H9 (cell line): Measurements from ENCODE around the gene ITPKB. TPM values are rescaled to one million over a fixed set of nuclear protein-coding genes. Genes with fewer than 3 reads are reported as not detected.

Experiments used
- DNase-seq: peaks from one replicate; pipeline ENCODE4 v3.0.0-alpha.2; 2017
- H2AFZ ChIP-seq: one replicate; pipeline ENCODE4 v1.6.1; 2013; ENCODE audit warnings: mild to moderate bottlenecking, low read length, control low read depth, moderate library complexity
- H2AK5ac ChIP-seq: 2 replicates; pipeline ENCODE4 v1.6.1; 2013; ENCODE audit warnings: low read length, control low read depth, mixed read lengths; ENCODE audit not compliant: insufficient read length
- H2BK120ac ChIP-seq: one replicate; pipeline ENCODE4 v1.6.1; 2013; ENCODE audit warnings: low read depth, mild to moderate bottlenecking, low read length, control low read depth, inconsistent platforms; ENCODE audit not compliant: poor library complexity, severe bottlenecking
- H2BK12ac ChIP-seq: 2 replicates; pipeline ENCODE4 v1.6.1; 2013; ENCODE audit warnings: low read length, control low read depth, mixed read lengths, low read depth; ENCODE audit not compliant: insufficient read length
- H2BK15ac ChIP-seq: 2 replicates; pipeline ENCODE4 v1.6.1; 2013; ENCODE audit warnings: low read depth, low read length, control low read depth
- H2BK20ac ChIP-seq: one replicate; pipeline ENCODE4 v1.6.1; 2013; ENCODE audit warnings: low read depth, mild to moderate bottlenecking, low read length, control low read depth, inconsistent platforms; ENCODE audit not compliant: poor library complexity, severe bottlenecking
- H2BK5ac ChIP-seq: 2 replicates; pipeline ENCODE4 v1.6.1; 2013; ENCODE audit warnings: low read length, control low read depth, mixed read lengths; ENCODE audit not compliant: insufficient read length
- H3K14ac ChIP-seq: 2 replicates; pipeline ENCODE4 v1.6.1; 2013; ENCODE audit warnings: low read length, control low read depth; ENCODE audit not compliant: insufficient read depth
- H3K18ac ChIP-seq: 2 replicates; pipeline ENCODE4 v1.6.1; 2013; ENCODE audit warnings: low read depth, mild to moderate bottlenecking, mixed read lengths, low read length, control low read depth; ENCODE audit not compliant: insufficient read length
- H3K23ac ChIP-seq: 2 replicates; pipeline ENCODE4 v1.6.1; 2013; ENCODE audit warnings: low read length, control low read depth, mixed read lengths, low read depth; ENCODE audit not compliant: insufficient read length
- H3K23me2 ChIP-seq: 2 replicates; pipeline ENCODE4 v1.6.1; 2013; ENCODE audit warnings: low read depth, mild to moderate bottlenecking, mixed read lengths, low read length, control low read depth; ENCODE audit not compliant: insufficient read length, poor library complexity, severe bottlenecking
- H3K27ac ChIP-seq: 2 replicates; pipeline ENCODE4 v1.5.1; 2013; ENCODE audit warnings: low read length, control low read depth, mixed read lengths, low read depth; ENCODE audit not compliant: insufficient read length
- H3K27me3 ChIP-seq: 2 replicates; pipeline ENCODE4 v1.6.1; 2013; ENCODE audit warnings: low read length, control low read depth, inconsistent platforms; ENCODE audit not compliant: insufficient read depth
- H3K4ac ChIP-seq: 2 replicates; pipeline ENCODE4 v1.6.1; 2013; ENCODE audit warnings: low read depth, mild to moderate bottlenecking, control low read depth, inconsistent platforms, low read length, moderate library complexity
- H3K4me1 ChIP-seq: 2 replicates; pipeline ENCODE4 v1.6.1; 2013; ENCODE audit warnings: low read length, control low read depth, inconsistent platforms; ENCODE audit not compliant: insufficient read depth
- H3K4me2 ChIP-seq: 2 replicates; pipeline ENCODE4 v1.6.1; 2013; ENCODE audit warnings: low read length, control low read depth, mixed read lengths; ENCODE audit not compliant: insufficient read length, insufficient read depth
- H3K56ac ChIP-seq: 2 replicates; pipeline ENCODE4 v1.6.1; 2013; ENCODE audit warnings: low read depth, mild to moderate bottlenecking, mixed read lengths, low read length, control low read depth; ENCODE audit not compliant: insufficient read length
- H3K79me1 ChIP-seq: 2 replicates; pipeline ENCODE4 v1.6.1; 2013; ENCODE audit warnings: low read depth, mild to moderate bottlenecking, moderate library complexity, low read length, control low read depth, inconsistent platforms; ENCODE audit not compliant: insufficient read depth, poor library complexity, severe bottlenecking
- H3K79me2 ChIP-seq: 2 replicates; pipeline ENCODE4 v1.6.1; 2013; ENCODE audit warnings: low read length, control low read depth, inconsistent platforms; ENCODE audit not compliant: insufficient read depth
- H3K9ac ChIP-seq: 2 replicates; pipeline ENCODE4 v1.6.1; 2013; ENCODE audit warnings: low read length, control low read depth, mixed read lengths; ENCODE audit not compliant: insufficient read length; ENCODE audit errors: extremely low read depth
- H3K9me3 ChIP-seq: one replicate; pipeline ENCODE4 v1.6.1; 2013; ENCODE audit warnings: low read depth, low read length, inconsistent platforms; ENCODE audit not compliant: control insufficient read depth
- H3T11ph ChIP-seq: one replicate; pipeline ENCODE4 v1.6.1; 2013; ENCODE audit warnings: mild to moderate bottlenecking, low read length, control low read depth, inconsistent platforms
- H4K20me1 ChIP-seq: one replicate; pipeline ENCODE4 v1.6.1; 2013; ENCODE audit not compliant: control insufficient read depth, insufficient read length, insufficient read depth
- H4K5ac ChIP-seq: 2 replicates; pipeline ENCODE4 v1.6.1; 2013; ENCODE audit warnings: low read depth, mild to moderate bottlenecking, mixed read lengths, low read length, control low read depth; ENCODE audit not compliant: insufficient read length
- H4K8ac ChIP-seq: replicated peaks from 2 replicates; pipeline ENCODE4 v1.6.1; 2013; ENCODE audit warnings: low read length, control low read depth, mixed read lengths, low read depth; ENCODE audit not compliant: insufficient read length
- H4K91ac ChIP-seq: 2 replicates; pipeline ENCODE4 v1.6.1; 2013; ENCODE audit warnings: low read depth, mild to moderate bottlenecking, moderate library complexity, mixed read lengths, low read length, control low read depth; ENCODE audit not compliant: insufficient read length
- H3K27ac Mint-ChIP-seq, 3 experiments: 2 replicates in 2 of 3; 3 replicates in 1 of 3; pipeline ENCODE4 v1.8.0; 2020 to 2021; ENCODE audit warnings: mixed read lengths in 3 of 3, mild to moderate bottlenecking in 1 of 3, moderate library complexity in 1 of 3
- H3K27me3 Mint-ChIP-seq: 2 replicates; pipeline ENCODE4 v1.8.0; 2021; ENCODE audit warnings: low read depth, mild to moderate bottlenecking, moderate library complexity, mixed read lengths
- H3K36me3 Mint-ChIP-seq, 3 experiments: 2 replicates in 2 of 3; 3 replicates in 1 of 3; pipeline ENCODE4 v1.8.0; 2020 to 2021; ENCODE audit warnings: low read depth in 3 of 3, mixed read lengths in 3 of 3; ENCODE audit not compliant: insufficient read depth in 1 of 3
- H3K4me1 Mint-ChIP-seq, 2 experiments: 2 replicates each; pipeline ENCODE4 v1.8.0; 2020; ENCODE audit warnings: mixed read lengths in 2 of 2
- H3K4me3 Mint-ChIP-seq, 2 experiments: 2 replicates in 1 of 2; 3 replicates in 1 of 2; pipeline ENCODE4 v1.8.0; 2020 to 2021; ENCODE audit warnings: mild to moderate bottlenecking in 2 of 2, mixed read lengths in 2 of 2, moderate library complexity in 1 of 2
- H3K9me3 Mint-ChIP-seq, 2 experiments: 2 replicates in 1 of 2; 3 replicates in 1 of 2; pipeline ENCODE4 v1.8.0; 2020; ENCODE audit warnings: mild to moderate bottlenecking in 2 of 2, mixed read lengths in 2 of 2, moderate library complexity in 1 of 2
- WGBS: extraction: QIAGEN DNeasy Blood & Tissue Kit; methylation state at CpG from one replicate; pipeline ENCODE4 v1.1.7; 2013; ENCODE audit warnings: missing lambda C conversion rate, low lambda C conversion rate, mixed read lengths; ENCODE audit not compliant: insufficient read length; ENCODE audit errors: extremely low coverage; 5-methylcytosine and 5-hydroxymethylcytosine counted together
- total RNA-seq: library from RNA; stranded (reverse); gene quantifications from 2 replicates; pipeline ENCODE4 v1.2.1, GENCODE V29; 2021
- TF ChIP-seq, protein P1 (sequence below): fragments of 200-600 bp; sonication (generic); conservative IDR thresholded peaks from 3 replicates; pipeline ENCODE4 v1.8.0; 2021; ENCODE audit warnings: antibody characterized with exemption, mild to moderate bottlenecking

ITPKB gene
- total RNA-seq, 1 experiment from 2014 or later: 3.8 TPM

- H2AFZ ChIP-seq: no peak overlapping the region
- no peak overlapping the region for H3K23ac ChIP-seq
- no peaks in the 10 kb centered on the region for H3K79me1 ChIP-seq
- no peaks in the 10 kb centered on the region for H3K79me2 ChIP-seq
- H3T11ph ChIP-seq: no peak overlapping the region
- H4K8ac ChIP-seq: no peak overlapping the region
- no peak overlapping the region for H3K56ac ChIP-seq
- H2BK120ac ChIP-seq: no peak overlapping the region
- Mint-ChIP-seq H3K27me3 (no peaks in the 10 kb centered on the region; the same call in 1 of the 2 replicates), H3K9me3 (no peaks in the 10 kb centered on the region; a peak in 1 of 5 replicates), H3K4me3 (no peak overlapping the region), H3K4me1 (peaks cover 30 to 32% of the 10 kb centered on the region in 2 experiments), H3K36me3 (no peaks in the 10 kb centered on the region), H3K27ac (no peak overlapping the region)
- H4K5ac ChIP-seq: no peak overlapping the region
- H2BK15ac ChIP-seq: no peak overlapping the region
- no peak overlapping the region for H2BK5ac ChIP-seq
- H3K18ac ChIP-seq: no peak overlapping the region
- H2BK20ac ChIP-seq: no peak overlapping the region
- DNase-seq: no peak
- H2AK5ac ChIP-seq: no peak overlapping the region
- H3K27me3 ChIP-seq: no peaks in the 10 kb centered on the region
- no CpG with 5 or more reads among the region's 7 CpGs for WGBS
- no peaks in the 10 kb centered on the region for H3K23me2 ChIP-seq
- no peak overlapping the region for H3K9ac ChIP-seq
- TF ChIP-seq, protein P1, sequence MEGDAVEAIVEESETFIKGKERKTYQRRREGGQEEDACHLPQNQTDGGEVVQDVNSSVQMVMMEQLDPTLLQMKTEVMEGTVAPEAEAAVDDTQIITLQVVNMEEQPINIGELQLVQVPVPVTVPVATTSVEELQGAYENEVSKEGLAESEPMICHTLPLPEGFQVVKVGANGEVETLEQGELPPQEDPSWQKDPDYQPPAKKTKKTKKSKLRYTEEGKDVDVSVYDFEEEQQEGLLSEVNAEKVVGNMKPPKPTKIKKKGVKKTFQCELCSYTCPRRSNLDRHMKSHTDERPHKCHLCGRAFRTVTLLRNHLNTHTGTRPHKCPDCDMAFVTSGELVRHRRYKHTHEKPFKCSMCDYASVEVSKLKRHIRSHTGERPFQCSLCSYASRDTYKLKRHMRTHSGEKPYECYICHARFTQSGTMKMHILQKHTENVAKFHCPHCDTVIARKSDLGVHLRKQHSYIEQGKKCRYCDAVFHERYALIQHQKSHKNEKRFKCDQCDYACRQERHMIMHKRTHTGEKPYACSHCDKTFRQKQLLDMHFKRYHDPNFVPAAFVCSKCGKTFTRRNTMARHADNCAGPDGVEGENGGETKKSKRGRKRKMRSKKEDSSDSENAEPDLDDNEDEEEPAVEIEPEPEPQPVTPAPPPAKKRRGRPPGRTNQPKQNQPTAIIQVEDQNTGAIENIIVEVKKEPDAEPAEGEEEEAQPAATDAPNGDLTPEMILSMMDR: no peak
- H4K20me1 ChIP-seq: no peaks in the 10 kb centered on the region
- H3K14ac ChIP-seq: no peak overlapping the region
- no peak overlapping the region for H3K4ac ChIP-seq
- no peak overlapping the region for H4K91ac ChIP-seq
- peaks cover 3% of the 10 kb centered on the region for H3K4me1 ChIP-seq
- no peak overlapping the region for H3K27ac ChIP-seq
- H3K4me2 ChIP-seq: no peak overlapping the region
- no peaks in the 10 kb centered on the region for H3K9me3 ChIP-seq
- no peak overlapping the region for H2BK12ac ChIP-seq
Measured at GRCh38 chr1:226670073-226670472, 69.0 kb downstream of the ITPKB start.
